Measurements from ENCODE around the gene ENGASE.
A peak's percentile ranks its signal among the peaks of the same experiment; 100 is the strongest.
"Not testable (repeated sequence)": the region's sequence is repeated elsewhere in the genome, so short reads cannot be mapped to it uniquely, and the experiment has no call there.

Gene ENGASE, protein sequence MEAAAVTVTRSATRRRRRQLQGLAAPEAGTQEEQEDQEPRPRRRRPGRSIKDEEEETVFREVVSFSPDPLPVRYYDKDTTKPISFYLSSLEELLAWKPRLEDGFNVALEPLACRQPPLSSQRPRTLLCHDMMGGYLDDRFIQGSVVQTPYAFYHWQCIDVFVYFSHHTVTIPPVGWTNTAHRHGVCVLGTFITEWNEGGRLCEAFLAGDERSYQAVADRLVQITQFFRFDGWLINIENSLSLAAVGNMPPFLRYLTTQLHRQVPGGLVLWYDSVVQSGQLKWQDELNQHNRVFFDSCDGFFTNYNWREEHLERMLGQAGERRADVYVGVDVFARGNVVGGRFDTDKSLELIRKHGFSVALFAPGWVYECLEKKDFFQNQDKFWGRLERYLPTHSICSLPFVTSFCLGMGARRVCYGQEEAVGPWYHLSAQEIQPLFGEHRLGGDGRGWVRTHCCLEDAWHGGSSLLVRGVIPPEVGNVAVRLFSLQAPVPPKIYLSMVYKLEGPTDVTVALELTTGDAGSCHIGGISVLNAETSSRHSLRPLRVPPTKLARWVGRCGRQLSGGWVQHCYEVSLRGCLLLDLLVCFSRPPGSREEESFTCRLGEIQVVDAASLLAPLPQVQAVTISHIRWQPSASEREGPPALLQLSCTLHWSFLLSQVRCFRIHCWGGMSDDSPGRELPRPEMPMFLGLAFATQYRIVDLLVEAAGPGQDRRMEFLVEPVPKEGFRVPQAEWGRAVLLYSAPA

DNA sequence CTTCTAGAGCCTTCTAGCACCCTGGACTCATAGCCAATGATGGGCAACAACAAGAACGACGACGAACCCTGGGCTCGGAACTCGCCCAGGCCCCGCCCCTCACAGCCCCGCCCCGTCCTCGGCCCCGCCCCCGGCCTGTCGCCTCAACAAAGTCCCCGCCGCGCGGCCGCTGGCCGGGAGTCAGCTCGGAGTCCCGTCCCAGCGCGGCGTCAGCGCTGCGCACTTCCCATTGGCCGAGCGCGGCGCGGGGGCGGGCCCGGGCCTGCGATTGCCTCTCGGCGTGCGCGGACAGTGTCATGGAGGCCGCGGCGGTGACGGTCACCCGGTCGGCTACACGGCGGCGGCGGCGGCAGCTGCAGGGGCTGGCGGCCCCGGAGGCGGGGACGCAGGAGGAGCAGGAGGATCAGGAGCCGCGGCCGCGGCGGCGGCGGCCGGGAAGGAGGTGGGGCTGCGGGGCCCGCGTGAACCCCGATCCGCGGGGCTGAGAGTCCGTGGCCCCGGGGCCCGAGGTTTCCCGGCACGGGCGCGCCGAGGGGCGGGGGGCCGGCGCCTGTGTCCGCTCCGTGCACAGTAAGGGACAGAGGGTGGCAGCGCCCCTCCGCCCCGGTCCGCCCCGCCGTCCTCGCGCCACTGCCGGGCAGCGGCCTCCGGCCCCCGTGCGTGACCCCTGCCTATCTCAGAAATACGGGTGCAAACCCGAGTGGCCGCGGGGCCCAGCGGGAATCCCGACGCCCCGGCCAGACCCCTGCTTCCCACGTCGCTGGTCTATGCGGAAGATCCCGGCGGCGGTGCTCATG, at the start of gene ENGASE:
TSS of gene ENGASE (plus strand) at position 176 of the 797 bp plus-strand sequence. CDS start at position 297, 121 bp downstream.
- DNase-seq: peak; percentile 95

DNA sequence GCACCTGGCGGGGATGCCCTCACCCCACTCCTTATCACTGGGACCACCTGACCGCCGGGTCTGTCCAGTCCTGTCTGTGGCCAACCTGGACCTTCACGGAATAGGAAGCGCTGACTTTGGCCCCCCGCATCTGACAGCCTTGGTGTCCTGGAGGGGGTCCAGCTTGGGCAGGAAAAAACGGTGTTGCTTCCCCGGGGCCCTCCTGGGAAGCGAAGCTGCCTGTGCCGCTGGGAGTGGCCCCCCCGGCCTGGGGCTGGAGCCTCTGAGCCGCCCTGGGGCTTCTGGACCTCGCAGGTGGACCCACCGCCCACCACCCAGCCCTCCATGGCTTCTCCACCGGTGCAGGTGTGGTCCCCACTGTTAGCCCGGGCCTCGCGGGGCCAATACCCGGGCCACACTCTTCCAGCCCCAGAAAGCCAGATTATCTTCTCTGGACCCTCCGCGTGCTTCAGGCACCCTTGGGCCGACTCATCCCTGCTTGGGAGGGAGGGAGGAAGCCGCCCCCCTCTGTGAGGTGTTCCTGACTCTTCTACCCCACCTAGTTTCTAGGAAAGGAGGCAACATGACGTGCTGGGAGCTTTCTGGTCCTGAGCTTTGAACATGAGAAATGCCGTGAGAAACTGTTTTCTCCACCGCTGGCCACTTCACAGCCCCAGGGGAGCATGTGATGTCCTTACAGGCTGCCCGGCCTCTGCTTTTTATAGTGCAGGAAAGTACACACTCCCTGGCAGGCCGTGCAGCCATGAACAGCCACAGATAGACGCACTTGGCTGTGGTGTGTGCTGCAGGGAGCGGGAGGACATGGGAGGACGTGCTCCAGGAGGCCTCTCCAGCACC, 49.5 kb upstream of the ENGASE start:
- DNase-seq: no peak

DNA sequence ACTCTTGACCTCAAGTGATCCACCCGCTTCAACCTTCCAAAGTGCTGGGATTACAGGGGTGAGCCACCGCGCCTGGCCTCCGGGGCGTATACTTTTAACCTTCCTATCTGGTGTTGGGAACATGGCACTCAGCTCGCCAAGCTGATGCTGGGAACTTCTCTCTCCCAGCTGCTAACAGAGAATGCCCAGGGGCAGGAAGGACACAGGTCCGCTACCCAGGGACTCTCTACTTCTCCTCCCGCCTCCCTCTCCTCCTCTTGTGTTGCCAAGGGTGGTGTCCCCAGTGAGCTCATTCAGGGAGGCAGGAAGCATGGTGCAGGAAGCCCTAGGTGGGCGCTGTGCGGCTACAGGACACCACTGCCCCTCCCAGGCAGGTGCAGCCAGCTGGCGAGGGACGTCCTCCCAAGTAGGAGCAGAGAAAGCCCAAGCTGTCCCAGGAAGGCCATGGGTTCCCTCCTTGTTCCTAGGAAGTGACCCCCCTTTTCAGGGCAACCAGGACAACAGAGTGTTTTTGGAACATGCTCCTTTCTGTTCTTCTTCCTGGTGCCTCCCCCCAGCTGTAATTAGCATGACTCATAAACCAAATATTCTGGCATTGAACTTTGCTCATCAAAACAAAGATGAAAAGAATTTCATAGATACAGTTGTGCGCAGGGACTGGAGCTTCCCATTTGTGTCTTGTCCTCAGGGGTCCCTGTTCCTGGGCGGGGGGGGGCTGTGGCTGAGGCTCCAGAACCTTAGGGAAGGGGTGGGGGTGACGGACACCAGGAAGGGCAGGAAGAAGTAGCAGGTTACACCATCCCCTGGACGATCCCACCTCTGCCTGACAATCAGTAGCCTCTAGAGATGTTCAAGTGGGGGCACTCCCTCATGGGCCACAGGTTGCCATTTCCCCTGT, 48.0 kb upstream of the ENGASE start:
- DNase-seq: no peak

DNA sequence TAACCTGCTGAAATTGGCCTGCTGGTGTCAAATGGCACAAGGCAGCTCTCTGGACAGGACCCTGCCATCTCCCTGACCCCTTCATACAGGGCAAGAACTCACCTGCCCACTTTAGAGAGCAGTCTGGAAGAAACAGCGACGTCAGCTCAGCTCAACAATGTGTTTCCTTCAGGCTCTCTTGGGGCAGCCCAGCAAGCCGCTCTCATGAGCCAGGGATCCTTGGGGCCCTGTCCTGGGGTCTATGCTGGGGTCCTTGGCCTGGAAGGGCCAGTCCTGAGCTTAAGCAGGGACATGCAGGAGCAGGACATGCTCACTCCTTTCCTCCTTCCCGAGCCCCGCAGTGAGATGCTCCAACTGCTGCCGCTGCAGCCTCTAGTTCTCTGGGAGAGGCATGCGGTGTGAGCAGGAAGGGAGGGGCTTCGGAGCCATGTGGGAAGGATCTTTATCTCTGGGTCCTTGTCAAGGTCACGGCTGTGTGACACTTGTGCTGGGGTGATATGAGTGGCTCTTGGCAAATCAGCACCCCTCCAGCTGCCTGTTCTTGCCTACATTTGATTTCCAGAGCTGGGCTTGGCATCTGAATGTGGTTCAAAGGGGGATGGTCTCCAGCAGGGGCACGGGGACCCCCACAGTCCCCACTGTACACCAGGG, 47.2 kb upstream of the ENGASE start:
- DNase-seq: no peak

DNA sequence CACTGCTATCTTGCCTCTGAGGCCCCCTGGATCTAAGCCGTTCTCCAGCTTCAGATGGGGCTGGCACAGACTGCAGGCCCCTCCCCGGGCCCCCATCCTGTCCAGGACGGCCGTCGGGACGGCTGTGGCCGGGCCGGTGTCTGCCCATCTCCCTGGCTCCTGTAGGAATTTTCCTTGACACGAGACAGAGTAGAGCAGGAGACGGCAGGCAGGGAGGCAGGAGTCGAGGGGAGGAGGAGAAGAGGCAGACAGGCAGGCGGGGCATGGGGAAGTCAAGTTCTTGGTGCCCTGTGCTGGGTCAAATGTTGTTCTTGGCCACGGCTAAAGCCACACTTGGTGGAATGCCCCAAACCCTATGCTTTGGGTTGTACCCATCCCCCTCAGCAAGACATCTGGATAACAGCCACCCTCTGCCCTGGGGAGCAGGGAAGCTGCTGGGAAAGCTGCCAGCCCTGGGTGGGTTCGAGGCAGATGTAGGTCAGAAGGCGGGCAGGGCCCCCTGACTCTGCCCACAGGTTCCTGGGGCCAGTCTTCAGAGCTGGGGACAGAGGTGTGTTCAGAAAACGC, 46.6 kb upstream of the ENGASE start:
- DNase-seq: no peak

DNA sequence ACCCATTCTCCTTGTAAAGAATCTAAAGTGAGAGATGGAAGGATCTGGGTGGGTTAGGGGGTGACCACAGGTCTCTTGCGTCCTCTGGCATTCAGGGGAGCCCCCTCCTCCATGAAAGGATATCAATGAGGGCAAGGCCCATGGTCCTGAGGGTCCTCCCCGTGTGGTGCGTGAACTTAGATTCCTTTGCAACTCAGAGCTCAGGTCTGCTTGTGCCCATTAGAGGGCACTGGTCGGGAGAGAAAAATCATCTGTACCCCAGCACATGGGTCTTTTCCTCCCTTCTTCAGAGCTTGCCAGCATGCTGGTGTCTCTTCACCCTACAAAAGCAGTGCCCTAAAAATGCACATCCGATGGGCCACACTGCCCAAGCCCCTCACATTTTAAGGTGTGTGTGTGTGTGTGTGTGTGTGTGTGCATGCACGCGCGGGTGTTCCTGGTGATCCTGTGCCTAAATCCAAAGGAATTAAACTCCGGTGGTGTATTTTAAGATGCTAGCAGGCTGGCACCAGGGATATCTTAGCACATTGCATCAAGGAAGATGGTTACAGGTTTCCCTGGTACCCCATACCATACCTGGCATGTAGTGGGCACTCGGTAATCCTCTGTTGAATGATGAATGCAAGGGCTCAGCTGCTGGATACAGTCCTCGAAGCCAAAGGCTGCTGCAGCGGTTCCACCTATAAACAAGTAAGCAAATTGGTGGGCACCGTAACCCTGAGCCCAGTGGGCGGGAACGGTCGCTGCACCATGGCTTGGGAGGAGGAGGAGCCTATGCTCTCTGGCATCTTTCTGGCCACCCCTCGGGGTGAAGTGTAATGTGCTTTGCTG, 45.9 kb upstream of the ENGASE start:
- DNase-seq: no peak

DNA sequence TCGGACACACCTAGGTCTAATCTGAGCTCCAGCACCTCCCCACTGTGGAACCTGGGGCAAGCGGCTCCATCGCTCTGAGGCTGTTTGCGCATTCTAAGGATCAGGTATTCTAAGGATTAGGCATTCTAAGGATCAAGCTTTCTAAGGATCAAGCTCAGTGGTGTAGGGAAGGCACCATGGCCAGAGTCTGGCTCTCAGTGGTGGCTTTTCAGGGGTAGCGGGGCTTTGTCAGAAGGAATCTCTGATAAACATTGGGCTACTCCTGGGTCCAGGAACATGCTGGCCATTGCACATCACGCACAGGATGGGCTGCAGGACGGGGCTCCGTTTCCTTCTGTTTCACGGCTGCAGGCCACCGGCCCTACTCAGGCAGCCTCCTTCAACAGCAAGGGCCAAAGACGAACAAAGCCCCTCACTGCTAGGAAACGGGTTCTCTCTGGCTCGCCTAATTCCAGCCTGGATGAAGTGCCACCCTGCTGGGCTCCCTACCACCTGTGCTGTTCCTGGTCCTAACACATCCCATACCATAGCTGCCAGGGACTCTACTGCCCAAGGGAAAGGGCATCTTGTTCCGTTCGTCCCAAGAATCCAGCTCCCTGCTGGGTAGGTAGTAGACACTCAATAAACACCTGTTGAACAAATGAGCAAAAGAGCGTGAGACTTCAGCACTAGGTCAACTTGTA, 45.2 kb upstream of the ENGASE start:
- no peak for DNase-seq

DNA sequence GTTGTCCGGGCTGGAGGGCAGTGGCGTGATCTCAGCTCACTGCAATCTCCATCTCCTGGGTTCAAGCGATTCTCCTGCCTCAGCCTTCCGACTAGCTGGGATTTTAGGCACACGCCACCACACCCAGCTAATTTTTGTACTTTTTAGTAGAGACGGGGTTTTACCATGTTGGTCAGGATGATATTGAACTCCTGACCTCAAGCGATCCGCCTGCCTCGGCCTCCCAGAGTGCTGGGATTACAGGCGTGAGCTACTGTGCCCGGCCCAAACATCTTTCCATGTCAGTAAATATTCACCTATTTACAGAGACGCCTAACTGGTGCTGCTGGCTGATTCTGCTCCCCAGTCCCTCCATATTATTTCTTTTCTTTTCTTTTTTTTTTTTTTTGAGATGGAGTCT, 44.0 kb upstream of the ENGASE start:
- not testable (repeated sequence) for DNase-seq

DNA sequence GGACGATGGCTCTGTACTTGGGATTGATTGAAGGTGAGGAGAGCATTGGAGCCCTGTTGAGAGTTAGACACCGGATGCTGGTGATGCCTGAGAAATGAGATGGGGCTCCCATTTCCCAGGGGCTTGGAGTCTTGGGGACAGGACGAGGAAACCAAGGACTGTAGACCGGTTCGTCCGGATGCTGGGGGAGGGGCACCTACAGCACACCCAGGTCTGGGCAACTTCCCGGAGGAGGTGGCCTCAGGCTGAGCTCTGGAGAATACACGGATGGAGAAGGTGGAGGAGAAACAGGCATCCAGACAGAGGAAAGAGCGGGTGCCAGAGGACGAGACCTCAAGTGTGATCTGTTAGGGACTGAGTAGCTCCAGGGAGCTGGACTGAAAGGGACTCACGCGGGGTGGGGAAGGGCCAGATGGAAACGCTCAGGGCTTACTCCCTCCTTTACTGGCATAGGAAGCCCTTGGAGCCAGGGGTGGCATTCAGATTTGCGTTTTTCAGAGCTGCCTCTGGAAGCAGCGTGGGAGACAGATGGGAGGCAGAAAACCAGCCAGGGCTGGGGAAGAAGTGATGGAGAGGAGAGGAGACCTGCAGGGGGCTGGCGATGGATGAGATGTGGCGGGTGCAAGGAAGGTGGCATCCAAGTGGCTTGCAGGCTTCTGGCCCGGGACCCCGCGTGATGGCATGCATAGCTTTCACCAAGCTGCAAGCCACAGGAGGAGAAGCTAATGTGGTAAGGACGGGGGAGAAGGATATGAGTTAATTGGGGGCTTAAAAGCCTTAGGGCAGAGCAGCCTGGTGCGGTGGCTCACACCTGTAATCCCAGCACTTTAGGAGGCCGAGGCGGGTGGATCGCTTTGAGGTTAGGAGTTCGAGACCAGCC, 42.4 kb upstream of the ENGASE start:
- DNase-seq: no peak

DNA sequence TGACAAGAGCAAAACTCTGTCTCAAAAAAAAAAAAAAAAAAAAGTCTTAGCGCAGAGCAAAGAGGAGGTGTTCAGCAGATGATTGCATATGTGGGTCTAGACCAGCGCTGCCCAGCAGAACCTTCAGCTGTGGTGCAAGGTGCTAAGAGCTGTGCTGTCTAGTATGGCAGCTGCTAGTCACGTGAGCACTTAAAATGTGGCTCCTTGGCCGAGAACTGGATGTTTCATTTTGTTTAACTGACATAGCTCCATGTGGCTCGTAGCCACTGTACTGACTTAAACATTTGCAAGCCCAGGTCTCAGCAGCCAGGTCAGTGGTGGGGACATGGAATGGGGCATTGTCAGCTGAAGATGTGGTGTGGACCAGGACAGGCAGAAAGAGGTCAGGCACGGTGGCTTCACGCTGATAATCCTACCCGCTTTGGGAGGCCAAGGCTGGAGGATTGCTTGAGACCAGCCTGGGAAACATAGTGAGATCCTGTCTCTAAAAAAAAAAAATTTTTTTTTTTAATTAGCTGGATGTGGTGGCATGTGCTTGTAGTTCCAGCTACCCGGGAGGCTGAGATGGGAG, 41.5 kb upstream of the ENGASE start:
- no peak for DNase-seq

DNA sequence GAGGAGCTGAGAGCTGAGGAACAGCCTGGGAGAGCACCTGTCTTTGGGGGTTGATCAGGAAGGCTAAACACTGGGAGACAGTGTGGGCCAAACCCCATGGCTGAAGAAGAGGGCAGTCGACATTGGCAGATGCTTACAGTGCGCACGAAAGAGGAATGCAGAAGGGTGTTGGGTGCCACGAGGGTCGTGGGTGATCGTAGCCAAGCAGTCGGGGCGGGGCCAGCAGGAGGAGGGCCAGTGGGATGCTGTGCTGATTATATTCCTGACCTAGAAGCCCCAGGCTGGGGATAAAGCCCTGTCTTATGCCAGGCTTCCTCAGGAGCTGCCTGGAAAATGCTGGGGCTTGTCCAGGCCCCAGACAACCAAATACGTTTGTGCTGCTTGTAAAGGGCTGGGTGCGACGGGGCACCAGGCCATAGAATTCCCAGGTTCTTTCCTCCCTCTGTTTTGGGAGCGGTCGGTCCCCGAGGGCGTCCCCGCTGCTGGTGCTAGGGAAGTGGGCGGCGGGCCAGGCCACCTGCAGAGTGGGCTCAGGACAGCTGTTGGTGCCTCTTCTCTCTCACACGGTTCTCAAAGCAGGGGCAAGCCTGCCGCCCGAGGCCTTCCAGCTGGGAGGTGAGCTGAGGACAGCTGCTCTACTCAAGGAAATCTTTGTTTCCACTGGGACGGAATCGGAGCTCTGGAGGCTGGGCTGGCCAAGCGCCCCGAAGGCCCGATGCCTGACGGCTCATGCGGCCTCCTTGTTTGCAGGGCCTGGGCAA, 40.7 kb upstream of the ENGASE start:
- no peak for DNase-seq

DNA sequence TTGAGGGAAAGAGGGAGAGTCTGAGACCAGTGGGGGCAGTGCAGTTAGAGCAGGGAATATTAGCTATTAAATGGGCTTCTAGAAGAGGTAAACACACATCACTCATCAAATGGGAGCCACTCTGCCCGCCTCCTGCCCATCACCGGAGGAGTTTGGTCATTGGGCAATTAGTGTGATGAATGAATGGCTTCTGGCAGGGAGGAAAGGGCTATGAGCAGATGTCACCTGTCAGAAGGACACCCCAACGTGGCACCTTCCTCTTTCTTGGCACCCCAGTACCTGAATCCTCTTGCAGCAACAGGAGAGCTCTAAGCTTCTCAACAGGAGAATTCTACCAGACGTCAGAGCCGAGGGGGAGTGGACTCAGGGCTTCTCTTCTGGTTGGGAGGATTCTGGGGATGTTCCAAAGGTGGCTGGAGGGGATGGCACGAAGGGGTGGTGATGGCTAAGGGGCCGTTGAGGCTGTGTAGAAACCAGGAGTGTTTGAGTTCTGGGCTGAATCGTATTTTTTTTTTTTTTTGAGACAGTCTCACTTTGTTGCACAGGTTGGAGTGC, 39.6 kb upstream of the ENGASE start:
- no peak for DNase-seq

DNA sequence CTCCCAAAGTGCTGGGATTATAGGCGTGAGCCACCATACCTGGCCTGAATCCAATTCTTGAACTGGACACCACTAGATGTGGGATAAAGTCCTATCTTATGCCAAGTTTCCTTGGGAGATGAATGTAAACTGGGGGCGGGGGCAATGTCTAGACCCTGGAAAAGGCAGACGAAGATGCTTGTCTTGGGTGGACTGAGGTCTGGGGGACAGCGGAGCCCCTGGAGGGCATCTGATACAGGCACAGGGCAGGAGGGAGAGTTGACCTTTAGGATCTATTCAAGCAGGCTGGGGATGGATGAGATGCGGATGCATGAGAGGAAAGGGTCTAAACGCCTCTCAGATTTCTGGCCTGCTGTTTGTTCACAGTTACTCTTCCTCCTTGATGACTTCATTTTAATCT, 38.9 kb upstream of the ENGASE start:
- DNase-seq: no peak

DNA sequence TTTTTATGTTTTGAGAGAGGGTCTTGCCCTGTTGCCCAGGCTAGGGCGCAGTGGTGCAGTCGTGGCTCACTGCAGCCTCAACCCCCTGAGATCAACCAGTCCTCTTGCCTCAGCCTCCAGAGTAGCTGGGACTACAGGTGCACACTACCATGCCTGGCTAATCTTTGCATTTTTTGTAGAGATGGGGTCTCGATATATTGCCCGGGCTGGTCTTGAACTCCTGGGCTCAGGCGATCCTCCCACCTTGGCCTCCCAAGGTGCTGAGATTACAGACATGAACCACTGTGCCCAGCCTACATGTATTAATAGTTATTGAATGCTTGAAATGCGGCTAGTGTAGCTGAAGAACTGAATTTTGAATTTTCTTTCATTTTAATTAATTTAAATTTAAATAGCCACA, 38.4 kb upstream of the ENGASE start:
- no peak for DNase-seq

DNA sequence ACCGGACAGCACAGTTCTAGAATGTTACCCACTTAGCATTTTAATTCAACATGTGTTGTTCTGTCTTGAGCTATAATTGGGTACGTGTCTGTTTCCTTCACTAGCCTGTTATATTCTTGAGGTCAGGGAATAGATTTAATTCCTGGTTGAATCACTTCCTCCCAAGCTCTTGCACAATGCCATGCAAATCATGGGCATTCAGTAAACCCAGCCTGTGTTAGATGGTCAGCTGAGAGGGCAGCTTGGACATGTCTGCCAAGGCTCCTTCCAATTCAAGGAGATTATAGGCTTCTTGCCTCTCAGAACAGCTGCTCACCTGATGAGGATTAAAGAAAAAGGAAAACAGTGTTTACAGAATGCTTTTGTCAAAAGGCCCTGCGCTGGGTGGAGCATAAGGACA, 38.0 kb upstream of the ENGASE start:
- no peak for DNase-seq

DNA sequence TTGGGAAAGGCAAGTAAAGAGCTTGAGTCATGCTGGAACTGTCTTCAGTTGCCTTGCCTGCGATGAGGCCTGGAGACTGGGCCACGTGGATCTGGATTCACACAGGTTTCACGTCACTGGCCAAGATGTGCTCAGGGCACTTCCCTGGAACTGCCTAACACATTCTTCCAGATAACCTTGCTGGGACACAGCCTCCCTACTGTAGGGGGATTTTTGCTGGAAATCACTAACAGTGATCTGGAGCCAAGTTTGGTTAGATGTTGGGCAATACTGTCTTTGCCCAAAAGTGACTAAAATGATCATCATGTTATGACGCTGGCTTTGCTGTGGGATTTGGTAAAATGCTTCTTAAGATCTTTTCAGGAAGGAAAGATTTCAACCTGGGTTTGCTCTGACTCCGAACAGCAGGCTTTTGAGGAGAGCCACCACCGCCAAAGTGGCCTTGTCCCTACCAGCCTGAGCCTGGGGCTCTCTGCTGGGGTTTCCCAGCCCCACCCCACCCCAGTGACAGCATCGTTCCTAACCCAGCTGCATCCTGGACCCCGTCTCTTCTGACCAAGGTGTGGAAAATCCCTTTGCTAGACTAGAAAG, 36.0 kb upstream of the ENGASE start:
- no peak for DNase-seq
